GM12865 (cell line): ENCODE results near the gene ADCY5.

Source experiments
- DNase-seq: peaks from one replicate; pipeline ENCODE4 v3.0.0; 2010; ENCODE audit warnings: low read depth
- H3K4me3 ChIP-seq: 2 replicates; pipeline ENCODE4 v1.5.1; 2011; ENCODE audit warnings: mild to moderate bottlenecking, low read depth, low read length, control low read depth
- CTCF ChIP-seq: IDR thresholded peaks from 2 replicates; pipeline ENCODE4 v1.5.1; 2011; ENCODE audit warnings: low read length, control low read depth, low read depth, inconsistent platforms; ENCODE audit not compliant: insufficient read depth; ENCODE audit errors: missing control alignments

ADCY5 gene

GRCh38 chr3:123287051-123287961 is 161.6 kb downstream of the ADCY5 start:
- TF ChIP-seq CTCF: no peak

GRCh38 chr3:123286308-123287023 is 162.4 kb downstream of the ADCY5 start:
- TF ChIP-seq CTCF: peak; percentile 85
- H3K4me3 ChIP-seq: no peak overlapping the region
- DNase-seq: peak; percentile 65

More at GRCh38 chr3:123287051-123287961, 161.6 kb downstream of the ADCY5 start:
- H3K4me3 ChIP-seq: no peak overlapping the region
- DNase-seq: no peak

GRCh38 chr3:123285931-123286307 is 163.0 kb downstream of the ADCY5 start:
- no peak for TF ChIP-seq CTCF
- no peak overlapping the region for H3K4me3 ChIP-seq

GRCh38 chr3:123285479-123285878 is 163.4 kb downstream of the ADCY5 start:
- no peak overlapping the region for H3K4me3 ChIP-seq
- TF ChIP-seq CTCF: no peak
- DNase-seq: no peak

More at GRCh38 chr3:123285931-123286307, 163.0 kb downstream of the ADCY5 start:
- no peak for DNase-seq

GRCh38 chr3:123285066-123285465 is 163.8 kb downstream of the ADCY5 start:
- TF ChIP-seq CTCF: no peak
- DNase-seq: no peak

GRCh38 chr3:123284399-123285010 is 164.4 kb downstream of the ADCY5 start:
- no peak for TF ChIP-seq CTCF
- DNase-seq: no peak
- H3K4me3 ChIP-seq: no peak overlapping the region

More at GRCh38 chr3:123285066-123285465, 163.8 kb downstream of the ADCY5 start:
- H3K4me3 ChIP-seq: no peak overlapping the region
